ENCODE results near the gene ETV7. TPM values are rescaled to one million over a fixed set of nuclear protein-coding genes. Genes with fewer than 3 reads are reported as not detected.

The ETV7 gene
- total and polyA plus RNA-seq, 2 donors (not counting 1 experiment from before 2014, with no cell fraction given) = 0.40 to 1.5 TPM

GRCh38 chr6:36327919-36328236 is 59.6 kb downstream of the ETV7 start:
- no peak for TF ChIP-seq EZH2 (IDR thresholded peaks at IDR 0.05; ENCODE audit: low read length, missing control alignments)
- TF ChIP-seq, protein P1, sequence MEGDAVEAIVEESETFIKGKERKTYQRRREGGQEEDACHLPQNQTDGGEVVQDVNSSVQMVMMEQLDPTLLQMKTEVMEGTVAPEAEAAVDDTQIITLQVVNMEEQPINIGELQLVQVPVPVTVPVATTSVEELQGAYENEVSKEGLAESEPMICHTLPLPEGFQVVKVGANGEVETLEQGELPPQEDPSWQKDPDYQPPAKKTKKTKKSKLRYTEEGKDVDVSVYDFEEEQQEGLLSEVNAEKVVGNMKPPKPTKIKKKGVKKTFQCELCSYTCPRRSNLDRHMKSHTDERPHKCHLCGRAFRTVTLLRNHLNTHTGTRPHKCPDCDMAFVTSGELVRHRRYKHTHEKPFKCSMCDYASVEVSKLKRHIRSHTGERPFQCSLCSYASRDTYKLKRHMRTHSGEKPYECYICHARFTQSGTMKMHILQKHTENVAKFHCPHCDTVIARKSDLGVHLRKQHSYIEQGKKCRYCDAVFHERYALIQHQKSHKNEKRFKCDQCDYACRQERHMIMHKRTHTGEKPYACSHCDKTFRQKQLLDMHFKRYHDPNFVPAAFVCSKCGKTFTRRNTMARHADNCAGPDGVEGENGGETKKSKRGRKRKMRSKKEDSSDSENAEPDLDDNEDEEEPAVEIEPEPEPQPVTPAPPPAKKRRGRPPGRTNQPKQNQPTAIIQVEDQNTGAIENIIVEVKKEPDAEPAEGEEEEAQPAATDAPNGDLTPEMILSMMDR (conservative IDR thresholded peaks at IDR 0.05 in 1 of 2, IDR thresholded peaks at IDR 0.05 in 1 of 2; ENCODE audit: low read depth in 1 of 2, low read length in 2 of 2) = no peak
- DNase-seq (ENCODE audit: low read depth in 2 of 2) = no peak
- Histone ChIP-seq H3K36me3 (ENCODE audit: control insufficient read depth, insufficient read depth, low read length) (no peaks in the 10 kb centered on the region), H3K4me2 (ENCODE audit: extremely low read depth, insufficient read depth, low read length) (no peak overlapping the region), H3K27ac (ENCODE audit: insufficient read depth, low read length) (no peak overlapping the region), H3K27me3 (ENCODE audit: control insufficient read depth, insufficient read depth, low read length) (peaks cover 35% of the 10 kb centered on the region), H3K9ac (ENCODE audit: insufficient read depth, low read length) (no peak overlapping the region), H4K20me1 (ENCODE audit: control insufficient read depth, extremely low read depth, insufficient read depth, low read length) (no peaks in the 10 kb centered on the region), H2AFZ (ENCODE audit: low read length) (no peak overlapping the region), H3K79me2 (ENCODE audit: control insufficient read depth, insufficient read depth, low read length) (no peaks in the 10 kb centered on the region), H3K9me3 (ENCODE audit: control insufficient read depth, insufficient read depth, low read depth, low read length) (no peaks in the 10 kb centered on the region), H3K4me3 (replicated peaks in 1 of 4; ENCODE audit: control extremely low read depth in 1 of 4, insufficient read depth in 1 of 4, low read depth in 3 of 4, low read length in 4 of 4) (no peak overlapping the region), H3K4me1 (ENCODE audit: control insufficient read depth, extremely low read depth, insufficient read depth, low read length) (no peaks in the 10 kb centered on the region)

DNA sequence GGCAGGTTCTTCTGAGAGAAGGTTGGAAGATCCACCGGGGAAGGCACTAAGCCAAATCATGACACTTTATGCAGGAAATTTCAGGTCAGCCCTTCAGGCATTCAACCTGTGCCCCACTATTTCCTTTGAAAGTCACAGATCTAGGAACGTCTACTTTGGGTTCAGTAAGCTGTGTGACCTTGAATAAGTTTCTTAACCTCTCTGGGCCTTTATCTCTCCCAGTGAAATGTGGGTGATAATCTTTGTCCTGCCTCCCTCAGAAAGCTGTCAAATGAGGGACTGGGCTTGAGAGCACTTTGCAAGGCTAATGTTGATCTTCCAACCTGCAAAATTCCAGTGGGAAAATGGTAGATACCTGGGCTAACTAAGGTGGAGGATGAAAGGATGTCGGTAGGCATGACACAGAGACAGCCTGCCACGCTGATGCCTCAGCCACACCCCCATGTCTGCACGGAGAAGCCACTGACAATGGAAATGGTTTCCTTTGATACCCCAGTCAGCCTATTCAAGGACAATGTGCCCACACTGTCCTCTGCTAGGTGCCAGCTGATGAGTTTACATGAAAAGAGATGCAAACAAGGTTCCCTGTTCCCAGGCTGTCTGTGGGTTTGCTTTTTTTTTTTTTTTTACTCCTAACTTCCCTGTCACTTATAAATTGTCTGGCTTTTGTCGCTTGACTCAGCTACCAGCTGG is 60.1 kb downstream of the ETV7 start:
- no peaks in the 10 kb centered on the region for H3K4me1 ChIP-seq (ENCODE audit: control insufficient read depth, extremely low read depth, insufficient read depth, low read length)
- no peak overlapping the region for H3K9ac ChIP-seq (ENCODE audit: insufficient read depth, low read length)
- no peak overlapping the region for H2AFZ ChIP-seq (ENCODE audit: low read length)
- TF ChIP-seq, protein P1 (conservative IDR thresholded peaks at IDR 0.05 in 1 of 2, IDR thresholded peaks at IDR 0.05 in 1 of 2; ENCODE audit: low read depth in 1 of 2, low read length in 2 of 2) = no peak
- peak; percentile 52 for TF ChIP-seq EZH2 (IDR thresholded peaks at IDR 0.05; ENCODE audit: low read length, missing control alignments)
- no peaks in the 10 kb centered on the region for H3K9me3 ChIP-seq (ENCODE audit: control insufficient read depth, insufficient read depth, low read depth, low read length)
- no peak overlapping the region for H3K27ac ChIP-seq (ENCODE audit: insufficient read depth, low read length)
- no peaks in the 10 kb centered on the region for H3K79me2 ChIP-seq (ENCODE audit: control insufficient read depth, insufficient read depth, low read length)
- no peak for DNase-seq (ENCODE audit: low read depth in 2 of 2)
- peaks cover 30% of the 10 kb centered on the region for H3K27me3 ChIP-seq (ENCODE audit: control insufficient read depth, insufficient read depth, low read length)
- H3K4me3 ChIP-seq (replicated peaks in 1 of 4; ENCODE audit: control extremely low read depth in 1 of 4, insufficient read depth in 1 of 4, low read depth in 3 of 4, low read length in 4 of 4) = no peak overlapping the region
- H3K36me3 ChIP-seq (ENCODE audit: control insufficient read depth, insufficient read depth, low read length) = no peaks in the 10 kb centered on the region
- no peaks in the 10 kb centered on the region for H4K20me1 ChIP-seq (ENCODE audit: control insufficient read depth, extremely low read depth, insufficient read depth, low read length)
- no peak overlapping the region for H3K4me2 ChIP-seq (ENCODE audit: extremely low read depth, insufficient read depth, low read length)

GRCh38 chr6:36326356-36326995 is 61.0 kb downstream of the ETV7 start:
- DNase-seq (ENCODE audit: low read depth in 2 of 2) = peak in 1 of 2 donors; percentile 61
- no peak overlapping the region for H3K9ac ChIP-seq (ENCODE audit: insufficient read depth, low read length)
- no peak overlapping the region for H3K27ac ChIP-seq (ENCODE audit: insufficient read depth, low read length)
- no peaks in the 10 kb centered on the region for H4K20me1 ChIP-seq (ENCODE audit: control insufficient read depth, extremely low read depth, insufficient read depth, low read length)
- no peaks in the 10 kb centered on the region for H3K4me1 ChIP-seq (ENCODE audit: control insufficient read depth, extremely low read depth, insufficient read depth, low read length)
- peaks cover 25% of the 10 kb centered on the region for H3K27me3 ChIP-seq (ENCODE audit: control insufficient read depth, insufficient read depth, low read length)
- H3K4me3 ChIP-seq (replicated peaks in 1 of 4; ENCODE audit: control extremely low read depth in 1 of 4, insufficient read depth in 1 of 4, low read depth in 3 of 4, low read length in 4 of 4) = no peak overlapping the region
- H3K79me2 ChIP-seq (ENCODE audit: control insufficient read depth, insufficient read depth, low read length) = no peaks in the 10 kb centered on the region
- H3K9me3 ChIP-seq (ENCODE audit: control insufficient read depth, insufficient read depth, low read depth, low read length) = no peaks in the 10 kb centered on the region
- H2AFZ ChIP-seq (ENCODE audit: low read length) = no peak overlapping the region
- no peak overlapping the region for H3K4me2 ChIP-seq (ENCODE audit: extremely low read depth, insufficient read depth, low read length)
- TF ChIP-seq, protein P1 (conservative IDR thresholded peaks at IDR 0.05 in 1 of 2, IDR thresholded peaks at IDR 0.05 in 1 of 2; ENCODE audit: low read depth in 1 of 2, low read length in 2 of 2) = no peak
- no peak for TF ChIP-seq EZH2 (IDR thresholded peaks at IDR 0.05; ENCODE audit: low read length, missing control alignments)
- H3K36me3 ChIP-seq (ENCODE audit: control insufficient read depth, insufficient read depth, low read length) = no peaks in the 10 kb centered on the region

Data from fibroblast of lung (primary cell).